ENCODE measurements around the gene RNF208. TPM values are rescaled to one million over a fixed set of nuclear protein-coding genes. Genes with fewer than 3 reads are reported as not detected.

The RNF208 gene
- total RNA-seq, 3 donors from 2014 or later (not counting 1 experiment from before 2014, with no cell fraction given): 0.82 to 1.6 (median 0.93) TPM

DNA sequence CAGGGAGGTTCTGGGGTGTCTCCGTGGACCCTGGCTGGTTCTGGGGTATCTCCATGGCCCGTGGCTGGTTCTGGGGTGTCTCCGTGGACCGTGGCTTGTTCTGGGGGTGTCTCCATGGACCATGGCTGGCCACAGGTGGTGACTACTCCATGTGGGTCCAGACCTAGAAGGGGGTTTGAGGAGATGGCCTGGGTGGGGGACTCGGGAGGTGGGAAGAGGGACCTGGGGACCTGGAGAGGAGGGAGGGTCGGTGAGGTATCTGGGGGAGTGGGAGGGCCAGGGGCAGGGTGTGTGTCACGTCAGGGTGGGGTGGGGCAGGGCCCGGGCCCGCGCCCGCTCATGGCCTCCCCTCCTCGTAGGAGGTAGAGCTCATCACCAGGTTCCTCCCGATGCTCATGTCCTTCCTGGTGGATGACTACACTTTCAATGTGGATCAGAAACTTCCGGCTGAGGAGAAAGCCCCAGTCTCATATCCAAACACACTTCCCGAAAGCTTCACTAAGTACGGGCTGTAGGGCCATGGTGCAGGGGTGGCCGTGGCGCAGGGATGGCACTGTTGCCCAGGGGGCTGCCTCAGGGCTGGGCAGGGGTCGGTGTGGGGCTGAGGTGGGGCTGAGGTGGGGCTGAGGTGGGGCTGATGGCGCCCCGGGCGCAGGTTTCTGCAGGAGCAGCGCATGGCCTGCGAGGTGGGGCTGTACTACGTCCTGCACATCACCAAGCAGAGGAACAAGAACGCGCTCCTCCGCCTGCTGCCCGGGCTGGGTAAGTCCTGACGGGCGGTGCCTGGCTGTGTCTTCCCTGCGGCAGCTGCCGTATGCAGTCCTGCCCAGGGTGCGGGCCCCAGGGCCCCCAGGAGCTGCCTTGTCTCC, 44.8 kb upstream of the RNF208 start:
- intact Hi-C loops (cut with micrococcal nuclease): no loop called here
- H3K4me1 Mint-ChIP-seq: peaks cover 4 to 14% of the 10 kb centered on the region in 2 donors
- DNase-seq: no peak
- Histone ChIP-seq H3K27me3 (ENCODE audit: control insufficient read depth, insufficient read depth, low read length) (no peaks in the 10 kb centered on the region), H3K36me3 (ENCODE audit: control insufficient read depth, insufficient read depth, low read length) (peaks cover 30% of the 10 kb centered on the region), H3K9me3 (ENCODE audit: control insufficient read depth, insufficient read depth, low read length) (no peaks in the 10 kb centered on the region), H3K4me1 (ENCODE audit: control insufficient read depth, insufficient read depth, low read length) (peaks cover 19% of the 10 kb centered on the region), H3K4me3 (ENCODE audit: low read length) (no peak overlapping the region), H3K27ac (ENCODE audit: low read length) (no peak overlapping the region)
- no peak overlapping the region for H3K4me3 Mint-ChIP-seq
- WGBS (ENCODE audit: insufficient coverage): 90% methylated on average over 34 of the region's 34 CpGs
- no peaks in the 10 kb centered on the region for H3K27me3 Mint-ChIP-seq (ENCODE audit: low read depth in 2 of 2)
- H3K9me3 Mint-ChIP-seq: no peaks in the 10 kb centered on the region
- H3K36me3 Mint-ChIP-seq: no peaks in the 10 kb centered on the region
- ATAC-seq: no peak
- no peak overlapping the region for H3K27ac Mint-ChIP-seq
- TF ChIP-seq, protein P1, sequence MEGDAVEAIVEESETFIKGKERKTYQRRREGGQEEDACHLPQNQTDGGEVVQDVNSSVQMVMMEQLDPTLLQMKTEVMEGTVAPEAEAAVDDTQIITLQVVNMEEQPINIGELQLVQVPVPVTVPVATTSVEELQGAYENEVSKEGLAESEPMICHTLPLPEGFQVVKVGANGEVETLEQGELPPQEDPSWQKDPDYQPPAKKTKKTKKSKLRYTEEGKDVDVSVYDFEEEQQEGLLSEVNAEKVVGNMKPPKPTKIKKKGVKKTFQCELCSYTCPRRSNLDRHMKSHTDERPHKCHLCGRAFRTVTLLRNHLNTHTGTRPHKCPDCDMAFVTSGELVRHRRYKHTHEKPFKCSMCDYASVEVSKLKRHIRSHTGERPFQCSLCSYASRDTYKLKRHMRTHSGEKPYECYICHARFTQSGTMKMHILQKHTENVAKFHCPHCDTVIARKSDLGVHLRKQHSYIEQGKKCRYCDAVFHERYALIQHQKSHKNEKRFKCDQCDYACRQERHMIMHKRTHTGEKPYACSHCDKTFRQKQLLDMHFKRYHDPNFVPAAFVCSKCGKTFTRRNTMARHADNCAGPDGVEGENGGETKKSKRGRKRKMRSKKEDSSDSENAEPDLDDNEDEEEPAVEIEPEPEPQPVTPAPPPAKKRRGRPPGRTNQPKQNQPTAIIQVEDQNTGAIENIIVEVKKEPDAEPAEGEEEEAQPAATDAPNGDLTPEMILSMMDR (IDR thresholded peaks at IDR 0.05): no peak

DNA sequence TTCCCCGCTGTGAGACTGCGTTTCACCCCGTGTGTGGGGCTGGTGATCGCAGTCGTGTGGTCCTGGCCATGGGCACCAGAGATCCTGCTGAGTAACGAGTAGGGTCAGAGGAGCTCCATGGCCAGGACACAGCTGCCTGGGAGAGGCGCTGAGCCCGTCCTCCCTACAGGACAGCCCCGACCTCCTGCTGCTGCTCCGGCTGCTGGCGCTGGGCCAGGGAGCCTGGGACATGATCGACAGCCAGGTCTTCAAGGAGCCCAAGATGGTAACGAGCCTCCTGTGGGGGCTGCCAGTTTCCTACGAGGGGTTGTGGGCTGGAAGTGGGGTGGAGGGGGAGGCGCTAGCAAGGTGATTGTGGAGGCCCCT, 44.1 kb upstream of the RNF208 start:
- intact Hi-C loops (cut with micrococcal nuclease): no loop called here
- H3K27me3 Mint-ChIP-seq (ENCODE audit: low read depth in 2 of 2): no peaks in the 10 kb centered on the region
- Histone ChIP-seq H3K36me3 (ENCODE audit: control insufficient read depth, insufficient read depth, low read length) (peaks cover 30% of the 10 kb centered on the region), H3K9me3 (ENCODE audit: control insufficient read depth, insufficient read depth, low read length) (no peaks in the 10 kb centered on the region), H3K27me3 (ENCODE audit: control insufficient read depth, insufficient read depth, low read length) (no peaks in the 10 kb centered on the region), H3K27ac (ENCODE audit: low read length) (no peak overlapping the region), H3K4me3 (ENCODE audit: low read length) (no peak overlapping the region), H3K4me1 (ENCODE audit: control insufficient read depth, insufficient read depth, low read length) (peaks cover 12% of the 10 kb centered on the region)
- peaks cover 4 to 13% of the 10 kb centered on the region in 2 donors for H3K4me1 Mint-ChIP-seq
- H3K36me3 Mint-ChIP-seq: no peaks in the 10 kb centered on the region
- no peak for DNase-seq
- ATAC-seq: no peak
- no peak overlapping the region for H3K27ac Mint-ChIP-seq
- 97% methylated on average over 15 of the region's 15 CpGs for WGBS (ENCODE audit: insufficient coverage)
- TF ChIP-seq, protein P1 (IDR thresholded peaks at IDR 0.05): no peak
- H3K9me3 Mint-ChIP-seq: no peaks in the 10 kb centered on the region
- H3K4me3 Mint-ChIP-seq: no peak overlapping the region

DNA sequence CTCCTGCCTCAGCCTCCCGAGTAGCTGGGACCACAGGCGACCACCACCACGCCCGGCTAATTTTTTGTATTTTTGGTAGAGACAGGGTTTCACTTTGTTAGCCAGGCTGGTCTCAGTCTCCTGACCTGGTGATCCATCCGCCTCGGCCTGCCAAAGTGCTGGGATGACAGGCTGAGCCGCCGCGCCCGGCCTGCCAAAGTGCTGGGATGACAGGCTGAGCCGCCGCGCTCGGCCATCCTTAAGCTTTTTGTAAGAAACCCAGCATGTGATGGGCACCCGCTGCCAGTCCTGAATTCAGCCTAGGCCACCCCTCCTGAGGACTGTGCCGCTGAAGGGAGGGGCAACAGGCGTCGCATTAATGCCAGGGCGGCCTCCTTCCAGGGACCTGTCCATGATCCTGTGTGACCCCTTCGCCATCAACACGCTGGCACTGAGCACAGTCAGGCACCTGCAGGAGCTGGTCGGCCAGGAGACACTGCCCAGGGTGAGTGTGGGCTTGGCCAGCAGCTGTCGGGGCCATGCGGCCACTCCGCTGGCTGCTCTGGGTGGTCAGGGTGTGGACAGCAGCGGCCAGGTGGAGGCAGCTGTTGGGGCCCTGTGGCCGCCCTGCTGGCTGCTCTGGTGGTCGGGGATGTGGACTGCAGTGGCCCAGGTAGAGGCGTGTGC, 43.6 kb upstream of the RNF208 start:
- Mint-ChIP-seq H3K36me3 (no peaks in the 10 kb centered on the region), H3K4me1 (peaks cover 4 to 12% of the 10 kb centered on the region in 2 donors), H3K4me3 (no peak overlapping the region), H3K27me3 (ENCODE audit: low read depth in 2 of 2) (no peaks in the 10 kb centered on the region), H3K9me3 (no peaks in the 10 kb centered on the region), H3K27ac (no peak overlapping the region)
- TF ChIP-seq, protein P1 (IDR thresholded peaks at IDR 0.05): no peak
- intact Hi-C loops (cut with micrococcal nuclease): no loop called here
- no peak overlapping the region for H3K4me3 ChIP-seq (ENCODE audit: low read length)
- no peaks in the 10 kb centered on the region for H3K9me3 ChIP-seq (ENCODE audit: control insufficient read depth, insufficient read depth, low read length)
- peaks cover 7% of the 10 kb centered on the region for H3K4me1 ChIP-seq (ENCODE audit: control insufficient read depth, insufficient read depth, low read length)
- H3K27me3 ChIP-seq (ENCODE audit: control insufficient read depth, insufficient read depth, low read length): no peaks in the 10 kb centered on the region
- no peak overlapping the region for H3K27ac ChIP-seq (ENCODE audit: low read length)
- ATAC-seq: no peak
- H3K36me3 ChIP-seq (ENCODE audit: control insufficient read depth, insufficient read depth, low read length): peaks cover 30% of the 10 kb centered on the region
- DNase-seq: no peak
- WGBS (ENCODE audit: insufficient coverage): 94% methylated on average over 29 of the region's 29 CpGs
